Thymus (tissue), 11 donors: ENCODE measurements around the gene ATG4B. TPM values are rescaled to one million over a fixed set of nuclear protein-coding genes. Genes with fewer than 3 reads are reported as not detected.

Source experiments
- DNase-seq, 9 donors: peaks; one replicate each; pipeline ENCODE4 v3.0.0-alpha.2; 2013; ENCODE audit warnings: low spot score in 9 of 9, low read depth in 6 of 9, missing footprints in 1 of 9
- H3K27ac ChIP-seq, 2 donors: one replicate each; pipeline ENCODE4 v1.5.1; 2013; ENCODE audit warnings: control low read depth in 1 of 2, low read depth in 1 of 2, low read length in 1 of 2, mild to moderate bottlenecking in 1 of 2, moderate library complexity in 1 of 2
- H3K27me3 ChIP-seq, 2 donors: one replicate each; pipeline ENCODE4 v1.5.1; 2013; ENCODE audit warnings: low read length in 1 of 2; ENCODE audit not compliant: control insufficient read depth in 2 of 2, insufficient read depth in 1 of 2
- H3K36me3 ChIP-seq, 2 donors: one replicate each; pipeline ENCODE4 v1.5.1; 2013; ENCODE audit warnings: low read length in 1 of 2, mild to moderate bottlenecking in 1 of 2, moderate library complexity in 1 of 2; ENCODE audit not compliant: control insufficient read depth in 2 of 2, insufficient read depth in 2 of 2
- H3K4me1 ChIP-seq, 2 donors: one replicate each; pipeline ENCODE4 v1.5.1; 2013; ENCODE audit warnings: low read length in 2 of 2; ENCODE audit not compliant: control insufficient read depth in 2 of 2, insufficient read depth in 2 of 2
- H3K4me3 ChIP-seq, 2 donors: one replicate each; pipeline ENCODE4 v1.5.1; 2013; ENCODE audit warnings: low read length in 2 of 2, control low read depth in 1 of 2, mild to moderate bottlenecking in 1 of 2
- H3K9me3 ChIP-seq, 2 donors: one replicate each; pipeline ENCODE4 v1.5.1; 2013; ENCODE audit warnings: low read length in 1 of 2, mild to moderate bottlenecking in 1 of 2; ENCODE audit not compliant: control insufficient read depth in 2 of 2, insufficient read depth in 1 of 2
- WGBS: extraction: QIAGEN DNeasy Blood & Tissue Kit; methylation state at CpG from one replicate; pipeline ENCODE4 v1.1.7; 2013; 5-methylcytosine and 5-hydroxymethylcytosine counted together
- polyA plus RNA-seq: library from polyadenylated mRNA; stranded (reverse); fragments of 200-250 nt; gene quantifications from one replicate; pipeline ENCODE4 v1.2.3, GENCODE V29; 2013
- total RNA-seq: library from RNA; stranded (reverse); fragments of 120-200 nt; gene quantifications from one replicate; pipeline ENCODE4 v1.2.4, GENCODE V29; 2013
- donor health status: healthy.

ATG4B gene
- total and polyA plus RNA-seq, 2 donors = 30.9 to 68.0 TPM

DNA sequence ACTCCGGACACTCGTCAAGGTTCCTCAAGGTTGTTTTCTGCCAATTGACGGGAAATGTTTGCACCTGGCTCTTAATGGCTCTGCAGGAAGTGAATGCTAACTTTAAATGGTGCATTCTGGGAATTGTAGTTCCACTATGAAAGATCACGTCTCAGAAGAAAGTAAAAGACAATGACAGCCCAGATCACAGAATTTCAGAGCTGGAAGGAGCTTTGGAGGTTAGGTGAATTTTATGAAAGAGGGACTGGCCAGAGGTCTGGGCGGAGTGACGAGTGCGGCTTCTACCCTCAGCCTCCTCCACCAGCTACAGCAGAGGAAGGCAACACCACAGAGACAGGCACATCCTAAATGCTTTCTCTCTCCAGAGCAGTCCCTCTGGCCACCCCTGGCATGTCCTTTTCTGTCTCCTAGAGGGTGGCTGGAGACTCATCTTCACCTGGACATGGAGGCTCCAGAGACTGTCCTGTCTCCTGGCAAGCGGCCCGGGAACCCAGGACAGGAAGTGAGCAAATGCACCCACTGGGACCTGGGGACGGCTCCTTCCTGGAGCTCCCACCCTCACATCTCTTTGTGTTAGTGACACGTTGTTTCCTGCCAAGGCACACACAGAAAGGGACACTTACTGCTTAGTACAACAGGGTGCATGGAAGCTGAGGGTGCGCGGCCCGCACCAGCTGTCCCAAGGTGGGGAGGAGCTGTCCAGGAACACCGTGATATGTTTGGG is 19.9 kb upstream of the ATG4B start:
- Histone ChIP-seq H3K27ac (peak overlapping the region; percentile 82 to 85), H3K4me3 (peak overlapping the region; percentile 38 to 50), H3K9me3 (no peaks in the 10 kb centered on the region), H3K4me1 (peaks cover 6 to 14% of the 10 kb centered on the region in 2 donors), H3K36me3 (peaks cover 0 to 10% of the 10 kb centered on the region in 2 donors), H3K27me3 (no peaks in the 10 kb centered on the region)
- 54% methylated on average over 15 of the region's 15 CpGs for WGBS
- peak in 7 of 9 donors; percentile 63 to 89 (median 66) for DNase-seq

DNA sequence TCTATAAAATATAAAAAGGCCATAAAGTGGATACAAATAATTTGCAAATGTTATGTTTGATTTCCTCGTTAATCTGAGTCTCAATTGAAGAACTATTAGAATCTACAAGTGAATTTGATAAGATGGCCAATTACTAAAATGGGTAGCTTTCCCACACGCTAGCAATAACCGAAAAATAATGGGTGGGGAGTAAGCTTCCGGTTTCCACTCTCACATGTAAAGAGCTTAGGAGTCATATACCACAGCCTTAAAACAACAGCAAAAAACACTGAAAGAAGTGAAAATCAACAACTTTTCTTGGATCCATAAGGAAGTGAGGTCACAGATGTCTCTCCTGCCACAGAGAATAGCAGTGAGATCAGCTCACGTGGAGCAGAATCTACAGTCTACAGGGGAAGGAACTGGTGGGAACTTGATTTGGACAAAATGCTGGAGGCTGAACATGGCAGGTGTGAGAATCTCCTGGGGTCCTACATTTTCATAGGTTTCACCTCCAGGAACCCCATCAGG is 19.1 kb upstream of the ATG4B start:
- Histone ChIP-seq H3K27me3 (no peaks in the 10 kb centered on the region), H3K9me3 (no peaks in the 10 kb centered on the region), H3K4me1 (peaks cover 6 to 14% of the 10 kb centered on the region in 2 donors), H3K4me3 (no peak overlapping the region), H3K36me3 (peaks cover 0 to 11% of the 10 kb centered on the region in 2 donors), H3K27ac (peak overlapping the region; percentile 82 to 85)
- WGBS = 94% methylated on average over 5 of the region's 5 CpGs
- no peak for DNase-seq

DNA sequence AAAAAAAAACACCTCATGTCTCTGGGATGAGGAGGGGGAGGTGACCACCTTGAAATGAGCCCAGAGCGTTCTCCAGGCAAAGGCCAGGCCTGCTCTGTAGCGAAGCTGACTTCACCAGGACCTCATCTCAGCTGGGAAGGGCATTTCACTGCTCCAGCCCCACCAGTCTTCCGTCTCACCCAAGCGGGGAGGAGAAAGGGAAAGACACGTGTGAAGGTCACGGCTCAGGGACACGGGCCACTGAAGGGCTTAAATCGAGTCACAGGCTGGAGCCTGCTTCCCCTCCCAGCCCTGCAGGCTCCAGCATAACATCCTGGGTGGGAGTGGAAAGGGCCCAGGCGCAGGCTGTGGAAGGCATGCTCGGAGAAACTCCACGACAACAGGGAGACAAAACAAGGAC is 18.7 kb upstream of the ATG4B start:
- no peaks in the 10 kb centered on the region for H3K9me3 ChIP-seq
- H3K27ac ChIP-seq = no peak overlapping the region
- 98% methylated on average over 11 of the region's 11 CpGs for whole genome bisulfite sequencing
- H3K27me3 ChIP-seq = no peaks in the 10 kb centered on the region
- peaks cover 6 to 14% of the 10 kb centered on the region in 2 donors for H3K4me1 ChIP-seq
- DNase-seq = no peak
- no peak overlapping the region for H3K4me3 ChIP-seq
- H3K36me3 ChIP-seq = peaks cover 0 to 10% of the 10 kb centered on the region in 2 donors

DNA sequence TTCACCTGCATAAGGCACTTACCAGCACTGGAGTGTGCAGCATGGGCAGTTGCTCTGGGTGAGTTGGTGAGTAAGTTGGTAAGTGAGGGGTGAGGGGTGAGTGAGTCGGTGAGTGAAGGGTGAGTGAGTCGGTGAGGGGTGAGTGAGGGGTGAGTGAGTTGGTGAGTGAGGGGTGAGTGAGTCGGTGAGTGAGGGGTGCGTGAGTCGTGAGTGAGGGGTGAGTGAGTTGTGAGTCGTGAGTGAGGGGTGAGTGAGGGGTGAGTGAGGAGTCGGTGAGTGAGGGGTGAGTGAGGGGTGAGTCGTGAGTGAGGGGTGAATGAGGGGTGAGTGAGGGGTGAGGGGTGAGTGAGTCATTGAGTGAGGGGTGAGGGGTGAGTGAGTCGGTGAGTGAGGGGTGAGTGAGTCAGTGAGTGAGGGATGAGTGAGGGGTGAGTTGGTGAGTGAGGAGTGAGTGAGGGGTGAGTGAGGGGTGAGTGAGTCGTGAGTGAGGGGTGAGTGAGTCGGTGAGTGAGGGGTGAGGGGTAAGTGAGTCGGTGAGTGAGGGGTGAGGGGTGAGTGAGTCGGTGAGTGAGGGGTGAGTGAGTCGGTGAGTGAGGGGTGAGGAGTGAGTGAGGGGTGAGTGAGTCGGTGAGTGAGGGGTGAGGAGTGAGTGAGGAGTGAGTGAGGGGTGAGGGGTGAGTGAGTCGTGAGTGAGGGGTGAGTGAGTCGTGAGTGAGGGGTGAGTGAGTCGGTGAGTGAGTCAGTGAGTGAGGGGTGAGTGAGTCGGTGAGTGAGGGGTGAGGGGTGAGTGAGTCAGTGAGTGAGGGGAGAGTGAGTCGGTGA is 17.7 kb upstream of the ATG4B start:
- WGBS = 97% methylated on average over 20 of the region's 20 CpGs
- DNase-seq = no peak
- no peaks in the 10 kb centered on the region for H3K27me3 ChIP-seq
- peaks cover 6 to 14% of the 10 kb centered on the region in 2 donors for H3K4me1 ChIP-seq
- H3K4me3 ChIP-seq = no peak overlapping the region
- H3K27ac ChIP-seq = no peak overlapping the region
- H3K9me3 ChIP-seq = no peaks in the 10 kb centered on the region
- peaks cover 0 to 10% of the 10 kb centered on the region in 2 donors for H3K36me3 ChIP-seq

DNA sequence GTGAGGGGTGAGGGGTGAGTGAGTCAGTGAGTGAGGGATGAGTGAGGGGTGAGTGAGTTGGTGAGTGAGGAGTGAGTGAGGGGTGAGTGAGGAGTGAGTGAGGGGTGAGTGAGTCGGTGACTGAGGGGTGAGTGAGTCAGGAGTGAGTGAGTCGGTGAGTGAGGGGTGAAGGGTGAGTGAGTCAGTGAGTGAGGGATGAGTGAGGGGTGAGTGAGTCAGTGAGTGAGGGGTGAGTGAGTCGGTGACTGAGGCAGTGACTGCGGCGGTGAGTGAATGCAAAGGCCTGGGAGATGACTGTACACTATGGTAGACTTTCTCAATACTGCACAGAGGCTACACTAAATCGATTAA is 17.1 kb upstream of the ATG4B start:
- WGBS = 97% methylated on average over 6 of the region's 6 CpGs
- H3K36me3 ChIP-seq = peaks cover 0 to 14% of the 10 kb centered on the region in 2 donors
- no peak overlapping the region for H3K27ac ChIP-seq
- DNase-seq = no peak
- peaks cover 6 to 14% of the 10 kb centered on the region in 2 donors for H3K4me1 ChIP-seq
- no peaks in the 10 kb centered on the region for H3K9me3 ChIP-seq
- H3K4me3 ChIP-seq = no peak overlapping the region
- no peaks in the 10 kb centered on the region for H3K27me3 ChIP-seq

DNA sequence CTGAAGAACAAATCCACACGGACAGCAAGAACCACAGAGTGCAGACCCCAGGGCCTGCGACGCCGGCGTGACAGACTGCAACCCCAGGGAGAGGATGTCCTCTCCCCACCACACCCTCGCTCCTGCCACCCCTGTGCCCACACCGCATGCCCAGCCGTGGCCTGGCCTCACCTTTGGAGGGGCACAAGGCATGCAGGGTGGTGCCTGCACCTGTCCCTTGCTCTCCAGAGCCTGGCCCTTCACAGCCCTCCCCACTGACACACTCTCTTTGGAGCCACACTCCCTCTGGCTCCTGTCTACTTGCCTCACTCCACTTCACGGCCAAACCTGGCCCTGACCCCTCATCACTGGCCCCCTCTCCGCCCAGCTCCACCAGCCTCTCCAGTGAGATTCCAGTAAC is 9.8 kb upstream of the ATG4B start:
- H3K36me3 ChIP-seq = peaks cover 20 to 23% of the 10 kb centered on the region in 2 donors
- no peaks in the 10 kb centered on the region for H3K4me1 ChIP-seq
- no peak for DNase-seq
- no peaks in the 10 kb centered on the region for H3K27me3 ChIP-seq
- no peak overlapping the region for H3K27ac ChIP-seq
- H3K4me3 ChIP-seq = no peak overlapping the region
- H3K9me3 ChIP-seq = no peaks in the 10 kb centered on the region
- 96% methylated on average over 10 of the region's 10 CpGs for WGBS

DNA sequence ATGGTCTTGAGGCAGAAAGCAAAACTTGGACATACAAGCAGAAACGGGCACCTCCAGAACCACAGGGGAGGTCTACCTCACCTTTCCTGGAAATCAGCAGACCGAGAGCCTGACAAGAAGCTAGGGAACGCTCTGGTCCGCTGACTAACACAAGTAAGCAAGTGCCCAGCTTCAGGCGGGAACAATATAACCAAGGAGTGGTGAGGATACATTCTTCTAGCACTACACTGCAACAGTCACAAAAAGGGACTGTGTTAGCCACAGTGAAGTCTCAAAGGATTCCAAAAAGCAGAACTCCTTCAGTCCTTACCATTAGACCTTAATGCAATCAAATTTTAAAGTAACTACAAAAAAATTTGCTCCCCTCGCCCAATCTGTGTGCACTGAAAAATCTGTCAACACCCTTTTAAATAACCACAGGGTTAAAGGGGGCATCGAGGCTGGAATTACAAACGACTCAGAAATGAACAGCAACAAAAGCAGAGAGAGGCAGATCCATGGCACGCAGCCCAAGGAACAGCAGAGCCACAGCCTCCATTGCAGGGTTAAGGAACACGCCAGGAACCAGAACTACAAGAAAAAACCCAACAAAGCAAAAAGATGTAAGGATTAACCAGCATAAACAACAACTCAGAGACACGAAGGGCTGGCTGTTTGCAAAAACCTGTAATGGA is 7.6 kb upstream of the ATG4B start:
- no peak for DNase-seq
- peak overlapping the region in 1 of 2 donors; percentile 42 for H3K27ac ChIP-seq
- H3K9me3 ChIP-seq = no peaks in the 10 kb centered on the region
- 93% methylated on average over 11 of the region's 11 CpGs for WGBS
- no peaks in the 10 kb centered on the region for H3K27me3 ChIP-seq
- H3K4me3 ChIP-seq = no peak overlapping the region
- H3K36me3 ChIP-seq = peaks cover 30 to 31% of the 10 kb centered on the region in 2 donors
- no peaks in the 10 kb centered on the region for H3K4me1 ChIP-seq

DNA sequence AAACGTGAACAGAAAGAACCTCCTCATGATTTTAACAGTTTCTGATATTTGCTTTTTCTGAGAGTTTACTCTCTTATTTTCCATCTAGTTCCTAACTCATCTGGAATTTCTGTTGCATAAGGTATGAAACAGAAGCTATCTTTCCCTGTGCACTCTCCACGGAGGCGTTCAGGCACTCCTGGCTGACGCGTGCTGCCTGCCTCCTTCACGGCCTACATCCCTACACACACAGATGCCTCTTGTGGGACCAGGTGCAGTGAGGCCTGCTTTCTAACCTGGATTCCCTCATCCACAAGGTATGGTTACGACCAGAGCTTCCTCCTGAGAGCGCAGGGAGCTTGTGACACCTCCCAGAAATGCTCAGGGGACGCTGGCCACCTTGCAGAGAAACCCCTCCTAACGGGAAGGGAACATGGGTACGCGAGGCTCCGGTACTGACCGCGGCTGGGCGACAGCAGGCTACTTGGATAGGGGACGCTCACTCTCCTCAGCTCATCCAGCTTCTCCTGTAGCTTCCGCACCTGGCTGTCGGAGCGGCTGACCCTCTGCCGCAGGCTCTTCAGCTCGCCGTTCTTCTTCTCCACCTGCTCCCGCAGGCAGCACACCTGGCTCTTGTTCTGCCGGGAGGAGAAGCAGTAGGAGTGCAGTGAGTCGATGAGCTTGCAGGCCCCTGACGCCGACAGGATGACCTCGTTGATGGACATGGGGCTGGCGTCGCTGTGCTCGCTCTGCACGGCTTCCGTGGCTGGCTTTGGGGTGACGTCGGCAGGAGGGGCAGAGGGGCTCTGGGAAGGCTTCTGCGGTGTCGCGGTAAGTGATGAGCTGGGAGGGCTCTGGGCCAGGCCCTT is 4.8 kb upstream of the ATG4B start:
- no peaks in the 10 kb centered on the region for H3K9me3 ChIP-seq
- no peak overlapping the region for H3K27ac ChIP-seq
- H3K36me3 ChIP-seq = peaks cover 27 to 31% of the 10 kb centered on the region in 2 donors
- WGBS = 98% methylated on average over 39 of the region's 39 CpGs
- H3K4me1 ChIP-seq = peaks cover 3 to 7% of the 10 kb centered on the region in 2 donors
- no peak overlapping the region for H3K4me3 ChIP-seq
- peaks cover 0 to 5% of the 10 kb centered on the region in 2 donors for H3K27me3 ChIP-seq
- no peak for DNase-seq
